Measurements from ENCODE around the gene IDS.
A peak's percentile ranks its signal among the peaks of the same experiment; 100 is the strongest.
"Not testable (repeated sequence)": the region's sequence is repeated elsewhere in the genome, so short reads cannot be mapped to it uniquely, and the experiment has no call there.

The IDS gene

GRCh38 chrX:149504915-149505651, at the start of gene IDS:
Gene IDS, minus strand, starts transcription at chrX:149505306. Its CDS starts 169 bp downstream, at chrX:149505137.
- DNase-seq (ENCODE audit: low read depth): peak; percentile 34

- DNase-seq (ENCODE audit: low read depth): not testable (repeated sequence)
Measured at GRCh38 chrX:149551939-149552248, 46.8 kb upstream of the IDS start.

GRCh38 chrX:149551245-149551938, 46.3 kb upstream of the IDS start:
- DNase-seq (ENCODE audit: low read depth): not testable (repeated sequence)

GRCh38 chrX:149550454-149550853, 45.3 kb upstream of the IDS start:
- not testable (repeated sequence) for DNase-seq (ENCODE audit: low read depth)

- not testable (repeated sequence) for DNase-seq (ENCODE audit: low read depth)
Measured at GRCh38 chrX:149549701-149550100, 44.6 kb upstream of the IDS start, which contains the start of gene HSFX3. Gene HSFX3, minus strand, starts transcription at chrX:149549924. Its CDS starts 72 bp downstream, at chrX:149549852.

- not testable (repeated sequence) for DNase-seq (ENCODE audit: low read depth)
Measured at GRCh38 chrX:149547782-149548181, 42.7 kb upstream of the IDS start.

- DNase-seq (ENCODE audit: low read depth): not testable (repeated sequence)
Measured at GRCh38 chrX:149546962-149547361, 41.9 kb upstream of the IDS start.

GRCh38 chrX:149545545-149546543, 40.7 kb upstream of the IDS start:
- not testable (repeated sequence) for DNase-seq (ENCODE audit: low read depth)

GRCh38 chrX:149541521-149542047, 36.5 kb upstream of the IDS start:
- no peak for DNase-seq (ENCODE audit: low read depth)

GRCh38 chrX:149540621-149541520, 35.8 kb upstream of the IDS start, which contains the start of gene EOLA1:
Gene EOLA1, plus strand, starts transcription at chrX:149541012. Its CDS starts 4,619 bp downstream, at chrX:149545631.
- DNase-seq (ENCODE audit: low read depth): peak; percentile 92

GRCh38 chrX:149540131-149540620, 35.1 kb upstream of the IDS start:
- DNase-seq (ENCODE audit: low read depth): peak; percentile 34

GRCh38 chrX:149539283-149540130, 34.4 kb upstream of the IDS start:
- peak; percentile 76 for DNase-seq (ENCODE audit: low read depth)

- DNase-seq (ENCODE audit: low read depth): not testable (repeated sequence)
Measured at GRCh38 chrX:149537474-149537873, 32.4 kb upstream of the IDS start.

- not testable (repeated sequence) for DNase-seq (ENCODE audit: low read depth)
Measured at GRCh38 chrX:149534926-149535602, 30.0 kb upstream of the IDS start.

GRCh38 chrX:149533999-149534398, 28.9 kb upstream of the IDS start:
- not testable (repeated sequence) for DNase-seq (ENCODE audit: low read depth)

GRCh38 chrX:149532868-149533267, 27.8 kb upstream of the IDS start:
- DNase-seq (ENCODE audit: low read depth): not testable (repeated sequence)

- no peak for DNase-seq (ENCODE audit: low read depth)
Measured at GRCh38 chrX:149531599-149531998, 26.5 kb upstream of the IDS start.

- no peak for DNase-seq (ENCODE audit: low read depth)
Measured at GRCh38 chrX:149528381-149528780, 23.3 kb upstream of the IDS start.

GRCh38 chrX:149527705-149528104, 22.6 kb upstream of the IDS start:
- DNase-seq (ENCODE audit: low read depth): no peak
